Loucy (cell line): Measurements from ENCODE around the gene FBXO22.
"Not testable (repeated sequence)": the region's sequence is repeated elsewhere in the genome, so short reads cannot be mapped to it uniquely, and the experiment has no call there.

Experiments used
- H2AFZ ChIP-seq: fragments of 200-600 bp; sonication (generic); 2 replicates; pipeline ENCODE4 v1.6.0; 2016; ENCODE audit warnings: antibody characterized with exemption, mild to moderate bottlenecking, low read length, moderate library complexity
- H3F3A ChIP-seq: fragments of 200-600 bp; 2 replicates; pipeline ENCODE4 v1.6.0; 2016; ENCODE audit warnings: antibody characterized with exemption, low read depth, mild to moderate bottlenecking
- H3K27me3 ChIP-seq: fragments of 200-600 bp; sonication (generic); 2 replicates; pipeline ENCODE4 v1.6.1; 2014; ENCODE audit warnings: low read length, mild to moderate bottlenecking; ENCODE audit not compliant: insufficient read depth, poor library complexity, severe bottlenecking
- H3K36me3 ChIP-seq: fragments of 200-600 bp; sonication (generic); 2 replicates; pipeline ENCODE4 v1.6.1; 2016; ENCODE audit warnings: low read length; ENCODE audit not compliant: insufficient read depth
- H3K4me1 ChIP-seq: fragments of 200-600 bp; sonication (generic); 2 replicates; pipeline ENCODE4 v1.5.1; 2014; ENCODE audit warnings: low read length, mild to moderate bottlenecking; ENCODE audit not compliant: insufficient read depth, poor library complexity, severe bottlenecking
- H3K4me2 ChIP-seq: fragments of 200-600 bp; sonication (generic); 2 replicates; pipeline ENCODE4 v1.6.0; 2014; ENCODE audit warnings: antibody characterized with exemption, low read length, low read depth, mild to moderate bottlenecking; ENCODE audit not compliant: poor library complexity, severe bottlenecking
- H3K4me3 ChIP-seq: fragments of 200-600 bp; sonication (generic); 2 replicates; pipeline ENCODE4 v1.5.1; 2014; ENCODE audit warnings: low read length, mild to moderate bottlenecking, mixed read lengths; ENCODE audit not compliant: poor library complexity, severe bottlenecking
- H3K79me2 ChIP-seq: fragments of 200-600 bp; sonication (generic); 2 replicates; pipeline ENCODE4 v1.6.1; 2014; ENCODE audit warnings: low read length; ENCODE audit not compliant: insufficient read depth
- H3K9ac ChIP-seq: fragments of 200-600 bp; sonication (generic); 2 replicates; pipeline ENCODE4 v1.6.0; 2014; ENCODE audit warnings: mild to moderate bottlenecking, low read depth, low read length, moderate library complexity; ENCODE audit not compliant: poor library complexity, severe bottlenecking
- H3K9me2 ChIP-seq: fragments of 200-600 bp; sonication (generic); replicated peaks from 2 replicates; pipeline ENCODE4 v1.6.1; 2016; ENCODE audit warnings: low read depth, low read length, mixed read lengths
- H3K9me3 ChIP-seq: fragments of 200-600 bp; sonication (generic); 2 replicates; pipeline ENCODE4 v1.6.1; 2014; ENCODE audit warnings: mild to moderate bottlenecking, antibody characterized with exemption, low read length, low read depth; ENCODE audit not compliant: insufficient read depth
- H4K20me1 ChIP-seq: fragments of 200-600 bp; sonication (generic); 2 replicates; pipeline ENCODE4 v1.6.0; 2014; ENCODE audit warnings: antibody characterized with exemption, low read length, mild to moderate bottlenecking; ENCODE audit not compliant: insufficient read depth, poor library complexity, severe bottlenecking
- EZH2phosphoT487 ChIP-seq: fragments of 200-600 bp; IDR thresholded peaks from 2 replicates; pipeline ENCODE4 v1.6.1; 2018; ENCODE audit warnings: antibody characterized with exemption, mild to moderate bottlenecking, moderate library complexity, borderline replicate concordance
- TF ChIP-seq, protein P1 (sequence below): fragments of 200-600 bp; sonication (generic); conservative IDR thresholded peaks from 2 replicates; pipeline ENCODE4 v1.5.1; 2014; ENCODE audit warnings: mild to moderate bottlenecking, antibody characterized with exemption, low read length

FBXO22 gene

DNA sequence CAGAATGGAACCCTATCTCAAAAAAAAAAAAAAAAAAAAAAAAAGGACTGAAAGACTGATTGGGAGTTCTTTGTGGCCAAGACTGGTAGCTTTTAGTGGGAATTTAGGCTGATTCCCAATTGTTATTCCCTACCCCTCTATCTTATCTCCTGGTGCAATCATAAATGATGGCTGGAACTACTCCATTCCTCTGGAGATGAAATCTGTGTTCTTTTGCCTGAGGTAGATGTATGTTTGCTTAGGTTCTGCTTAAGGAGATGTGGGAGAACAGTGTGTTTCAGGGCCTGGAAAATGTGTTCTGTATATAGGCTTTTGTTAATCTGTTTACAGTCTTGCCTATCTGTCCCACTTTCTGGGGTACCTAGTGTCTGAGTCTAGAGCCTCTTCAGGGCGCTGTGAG, 40.9 kb upstream of the FBXO22 start:
- Histone ChIP-seq H3K79me2 (peaks cover 96% of the 10 kb centered on the region), H3K9me2 (no peaks in the 10 kb centered on the region), H3K9ac (no peak overlapping the region), H3F3A (no peaks in the 10 kb centered on the region), H3K4me3 (no peak overlapping the region), H3K9me3 (no peaks in the 10 kb centered on the region), H3K4me2 (no peak overlapping the region), H3K4me1 (peaks cover 21% of the 10 kb centered on the region), H3K36me3 (peaks cover 66% of the 10 kb centered on the region; the same call in 1 of the 2 replicates), H2AFZ (no peak overlapping the region), H4K20me1 (peaks cover 69% of the 10 kb centered on the region), H3K27me3 (no peaks in the 10 kb centered on the region)
- TF ChIP-seq EZH2phosphoT487, result no peak
- TF ChIP-seq, protein P1, sequence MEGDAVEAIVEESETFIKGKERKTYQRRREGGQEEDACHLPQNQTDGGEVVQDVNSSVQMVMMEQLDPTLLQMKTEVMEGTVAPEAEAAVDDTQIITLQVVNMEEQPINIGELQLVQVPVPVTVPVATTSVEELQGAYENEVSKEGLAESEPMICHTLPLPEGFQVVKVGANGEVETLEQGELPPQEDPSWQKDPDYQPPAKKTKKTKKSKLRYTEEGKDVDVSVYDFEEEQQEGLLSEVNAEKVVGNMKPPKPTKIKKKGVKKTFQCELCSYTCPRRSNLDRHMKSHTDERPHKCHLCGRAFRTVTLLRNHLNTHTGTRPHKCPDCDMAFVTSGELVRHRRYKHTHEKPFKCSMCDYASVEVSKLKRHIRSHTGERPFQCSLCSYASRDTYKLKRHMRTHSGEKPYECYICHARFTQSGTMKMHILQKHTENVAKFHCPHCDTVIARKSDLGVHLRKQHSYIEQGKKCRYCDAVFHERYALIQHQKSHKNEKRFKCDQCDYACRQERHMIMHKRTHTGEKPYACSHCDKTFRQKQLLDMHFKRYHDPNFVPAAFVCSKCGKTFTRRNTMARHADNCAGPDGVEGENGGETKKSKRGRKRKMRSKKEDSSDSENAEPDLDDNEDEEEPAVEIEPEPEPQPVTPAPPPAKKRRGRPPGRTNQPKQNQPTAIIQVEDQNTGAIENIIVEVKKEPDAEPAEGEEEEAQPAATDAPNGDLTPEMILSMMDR, result no peak

DNA sequence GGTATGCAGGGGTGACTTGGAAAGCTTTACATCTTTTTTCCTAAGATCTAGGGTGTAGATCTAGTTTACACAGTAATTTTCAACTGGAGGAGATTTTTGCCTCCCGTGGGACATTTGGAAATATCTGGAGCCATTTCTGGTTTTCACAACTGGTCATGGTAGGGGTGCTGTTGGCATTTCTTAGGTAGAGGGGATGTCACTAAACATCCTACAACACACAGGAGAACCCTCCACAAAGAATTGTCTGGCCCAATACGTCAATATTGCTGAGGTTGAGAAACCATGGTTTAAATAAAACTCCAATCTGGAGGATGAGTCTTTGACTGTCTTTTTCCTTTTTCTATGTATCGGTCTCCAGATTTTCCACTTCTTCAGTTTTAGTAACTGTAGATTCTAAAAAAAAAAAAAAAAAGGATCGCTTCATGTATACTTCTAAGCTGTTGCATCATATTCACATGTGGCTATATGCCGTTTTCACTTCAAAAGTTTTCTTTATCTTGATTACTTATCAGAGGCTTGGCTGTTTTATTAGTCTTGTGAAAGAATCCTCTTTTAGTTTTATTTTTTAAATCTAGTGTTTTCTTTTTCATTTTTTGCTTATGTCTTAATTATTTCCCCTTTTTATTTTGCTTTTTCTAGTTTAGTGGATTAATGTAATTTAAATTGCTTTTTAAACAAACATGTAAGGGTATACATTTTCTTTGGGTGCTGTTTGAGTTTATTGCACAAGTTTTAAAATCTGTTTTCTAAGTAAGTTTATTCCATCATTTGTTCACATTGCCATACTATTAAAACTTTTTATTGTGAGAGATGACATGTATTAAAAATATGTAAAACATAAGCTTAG, 39.2 kb upstream of the FBXO22 start:
- Histone ChIP-seq H3K36me3 (peaks cover 76% of the 10 kb centered on the region), H3K9me3 (no peaks in the 10 kb centered on the region), H3K4me2 (peak overlapping the region; percentile 50), H3K9ac (peak overlapping the region; percentile 35), H3K27me3 (no peaks in the 10 kb centered on the region), H3K9me2 (no peaks in the 10 kb centered on the region), H2AFZ (no peak overlapping the region), H3K79me2 (peaks cover 88% of the 10 kb centered on the region), H3K4me3 (peak overlapping the region; percentile 16), H3F3A (no peaks in the 10 kb centered on the region), H4K20me1 (peaks cover 55% of the 10 kb centered on the region), H3K4me1 (peaks cover 17% of the 10 kb centered on the region)
- TF ChIP-seq EZH2phosphoT487, result no peak
- TF ChIP-seq, protein P1, result no peak

DNA sequence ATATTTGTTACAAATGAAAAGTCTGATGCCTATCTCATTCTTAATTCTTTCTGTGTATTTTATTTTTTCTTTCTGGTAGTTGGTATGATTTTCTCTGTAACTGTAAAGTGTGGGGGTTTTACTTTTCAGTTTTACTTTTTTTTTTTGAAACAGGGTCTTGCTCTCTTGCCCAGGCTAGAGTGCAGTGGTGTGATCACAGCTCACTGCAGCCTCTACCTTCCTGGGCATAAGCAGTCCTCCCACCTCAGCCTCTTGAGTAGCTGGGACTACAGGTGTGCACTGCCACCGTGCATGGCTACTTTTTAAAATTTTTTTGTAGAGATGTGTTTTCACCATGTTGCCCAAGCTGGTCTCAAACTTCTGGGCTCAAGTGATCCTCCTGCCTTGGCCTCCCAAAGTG, 37.6 kb upstream of the FBXO22 start:
- H3K27me3 ChIP-seq, H3K9ac ChIP-seq, H3K4me2 ChIP-seq, H3K9me2 ChIP-seq, H3K4me3 ChIP-seq, H2AFZ ChIP-seq, H3K9me3 ChIP-seq, H3F3A ChIP-seq: not testable (repeated sequence)
- peaks cover 82% of the 10 kb centered on the region for H3K79me2 ChIP-seq
- peaks cover 75% of the 10 kb centered on the region for H3K36me3 ChIP-seq
- peaks cover 42% of the 10 kb centered on the region for H4K20me1 ChIP-seq
- H3K4me1 ChIP-seq, result peaks cover 17% of the 10 kb centered on the region

DNA sequence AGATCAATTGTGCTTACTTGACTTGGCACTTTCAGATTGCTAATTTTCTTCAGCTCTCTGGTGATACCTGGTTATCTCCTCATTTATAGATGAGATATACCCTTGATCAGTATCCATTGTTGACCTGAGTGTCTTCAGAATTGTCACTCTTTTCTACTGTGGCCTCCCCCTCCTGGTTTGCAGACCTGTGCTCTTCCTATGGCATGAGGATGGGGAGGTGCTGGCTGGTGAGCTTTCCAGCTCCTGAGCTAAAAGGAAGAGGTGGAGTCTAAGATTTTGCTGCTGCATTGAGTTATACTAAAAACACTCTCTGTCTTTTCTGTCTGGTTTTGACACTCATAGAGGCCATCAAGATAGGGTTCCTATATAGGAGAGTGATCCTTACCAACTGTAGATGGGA, 36.8 kb upstream of the FBXO22 start:
- no peak for TF ChIP-seq EZH2phosphoT487
- TF ChIP-seq, protein P1, result no peak
- no peak overlapping the region for H2AFZ ChIP-seq
- peaks cover 72% of the 10 kb centered on the region for H3K36me3 ChIP-seq
- peaks cover 17% of the 10 kb centered on the region for H3K4me1 ChIP-seq
- peaks cover 39% of the 10 kb centered on the region for H4K20me1 ChIP-seq
- H3K9me2 ChIP-seq, result no peaks in the 10 kb centered on the region
- H3K9ac ChIP-seq, result no peak overlapping the region
- H3K79me2 ChIP-seq, result peaks cover 75% of the 10 kb centered on the region
- no peaks in the 10 kb centered on the region for H3F3A ChIP-seq
- H3K4me2 ChIP-seq, result peak overlapping the region; percentile 3
- H3K4me3 ChIP-seq, result no peak overlapping the region
- H3K9me3 ChIP-seq, result no peaks in the 10 kb centered on the region
- no peaks in the 10 kb centered on the region for H3K27me3 ChIP-seq
